ENCODE data around the gene TACO1. TPM values are rescaled to one million over a fixed set of nuclear protein-coding genes. Genes with fewer than 3 reads are reported as not detected.

Gene TACO1
- total RNA-seq, 1 experiment from 2014 or later = 39.0 TPM

- no peaks in the 10 kb centered on the region for H3K36me3 ChIP-seq (ENCODE audit: insufficient read depth, low read length, poor library complexity, severe bottlenecking)
- no peaks in the 10 kb centered on the region for H3K9me3 ChIP-seq (ENCODE audit: low read depth, low read length, poor library complexity, severe bottlenecking)
- BruUV-seq (replicated peaks) = no TSS peak
- TF ChIP-seq EZH2 (IDR thresholded peaks at IDR 0.05; ENCODE audit: borderline replicate concordance, low read depth, low read length, poor library complexity, severe bottlenecking) = no peak
- no peak for TF ChIP-seq CTCF (conservative IDR thresholded peaks at IDR 0.05; ENCODE audit: low read depth, low read length)
- POLR2A ChIA-PET (ENCODE audit: low non-redundant PET) = no interaction called here
- CTCF ChIA-PET = no interaction called here
- intact Hi-C loops (cut with micrococcal nuclease; ENCODE audit: unreplicated experiment) = no loop called here
- H3K27me3 ChIP-seq (replicated peaks; ENCODE audit: insufficient read depth, low read depth, low read length, poor library complexity) = no peaks in the 10 kb centered on the region
- no peak overlapping the region for H3K4me3 ChIP-seq (ENCODE audit: low read depth, low read length, poor library complexity, severe bottlenecking)
- no peak overlapping the region for H3K27ac ChIP-seq (ENCODE audit: low read depth, low read length, poor library complexity, severe bottlenecking)
- H3K4me1 ChIP-seq (ENCODE audit: insufficient read depth, low read length, poor library complexity, severe bottlenecking) = no peaks in the 10 kb centered on the region
- DNase-seq (ENCODE audit: low spot score) = no peak
Measured at GRCh38 chr17:63557416-63557815, 43.3 kb upstream of the TACO1 start.

GRCh38 chr17:63558441-63558840 is 42.3 kb upstream of the TACO1 start:
- Histone ChIP-seq H3K4me3 (ENCODE audit: low read depth, low read length, poor library complexity, severe bottlenecking) (no peak overlapping the region), H3K9me3 (ENCODE audit: low read depth, low read length, poor library complexity, severe bottlenecking) (no peaks in the 10 kb centered on the region), H3K27me3 (replicated peaks; ENCODE audit: insufficient read depth, low read depth, low read length, poor library complexity) (no peaks in the 10 kb centered on the region), H3K27ac (ENCODE audit: low read depth, low read length, poor library complexity, severe bottlenecking) (no peak overlapping the region), H3K4me1 (ENCODE audit: insufficient read depth, low read length, poor library complexity, severe bottlenecking) (no peaks in the 10 kb centered on the region), H3K36me3 (ENCODE audit: insufficient read depth, low read length, poor library complexity, severe bottlenecking) (no peaks in the 10 kb centered on the region)
- DNase-seq (ENCODE audit: low spot score) = no peak
- no TSS peak for BruUV-seq (replicated peaks)
- intact Hi-C loops (cut with micrococcal nuclease; ENCODE audit: unreplicated experiment) = no loop called here
- TF ChIP-seq EZH2 (IDR thresholded peaks at IDR 0.05; ENCODE audit: borderline replicate concordance, low read depth, low read length, poor library complexity, severe bottlenecking) (no peak), CTCF (conservative IDR thresholded peaks at IDR 0.05; ENCODE audit: low read depth, low read length) (no peak)
- ChIA-PET CTCF (no interaction called here), POLR2A (ENCODE audit: low non-redundant PET) (no interaction called here)

GRCh38 chr17:63561819-63562218 is 38.9 kb upstream of the TACO1 start:
- ChIA-PET POLR2A (ENCODE audit: low non-redundant PET) (interaction anchor here (0.9 kb wide), 1 partner anchor 181 kb away, joined by 4 read pairs; no protein-coding TSS in a partner anchor), CTCF (no interaction called here)
- BruUV-seq (replicated peaks) = no TSS peak
- no peak overlapping the region for H3K4me3 ChIP-seq (ENCODE audit: low read depth, low read length, poor library complexity, severe bottlenecking)
- H3K36me3 ChIP-seq (ENCODE audit: insufficient read depth, low read length, poor library complexity, severe bottlenecking) = no peaks in the 10 kb centered on the region
- TF ChIP-seq CTCF (conservative IDR thresholded peaks at IDR 0.05; ENCODE audit: low read depth, low read length) (no peak), EZH2 (IDR thresholded peaks at IDR 0.05; ENCODE audit: borderline replicate concordance, low read depth, low read length, poor library complexity, severe bottlenecking) (no peak)
- intact Hi-C loops (cut with micrococcal nuclease; ENCODE audit: unreplicated experiment) = no loop called here
- DNase-seq (ENCODE audit: low spot score) = no peak
- H3K9me3 ChIP-seq (ENCODE audit: low read depth, low read length, poor library complexity, severe bottlenecking) = no peaks in the 10 kb centered on the region
- H3K4me1 ChIP-seq (ENCODE audit: insufficient read depth, low read length, poor library complexity, severe bottlenecking) = no peaks in the 10 kb centered on the region
- H3K27me3 ChIP-seq (replicated peaks; ENCODE audit: insufficient read depth, low read depth, low read length, poor library complexity) = no peaks in the 10 kb centered on the region
- no peak overlapping the region for H3K27ac ChIP-seq (ENCODE audit: low read depth, low read length, poor library complexity, severe bottlenecking)
